ENCODE measurements around the gene GDPD5.

The GDPD5 gene

GRCh38 chr11:75429641-75429901 lies 96.2 kb downstream of the GDPD5 start:
- Histone ChIP-seq H3K9ac (no peak overlapping the region), H3K27ac (no peak overlapping the region)
- TF ChIP-seq CTCF (conservative IDR thresholded peaks at IDR 0.05; ENCODE audit: low read depth, low read length) = no peak

GRCh38 chr11:75428989-75429640 lies 96.6 kb downstream of the GDPD5 start:
- Histone ChIP-seq H3K4me2 (no peak overlapping the region), H3K27ac (no peak overlapping the region), H3K9ac (no peak overlapping the region), H3K36me3 (ENCODE audit: insufficient read depth) (no peaks in the 10 kb centered on the region), H3K27me3 (ENCODE audit: insufficient read depth, low read depth) (no peaks in the 10 kb centered on the region), H3K4me1 (ENCODE audit: low read depth, poor library complexity, severe bottlenecking) (no peaks in the 10 kb centered on the region), H2AFZ (ENCODE audit: low read depth) (no peak overlapping the region), H3K4me3 (IDR thresholded peaks at IDR 0.05; ENCODE audit: insufficient read depth, low read depth, low read length) (no peak overlapping the region), H4K20me1 (ENCODE audit: insufficient read depth) (no peaks in the 10 kb centered on the region), H3K79me2 (ENCODE audit: insufficient read depth, low read depth) (no peaks in the 10 kb centered on the region)
- no peak for TF ChIP-seq CTCF (conservative IDR thresholded peaks at IDR 0.05; ENCODE audit: low read depth, low read length)

More at GRCh38 chr11:75429641-75429901, 96.2 kb downstream of the GDPD5 start:
- no peak overlapping the region for H2AFZ ChIP-seq (ENCODE audit: low read depth)
- no peaks in the 10 kb centered on the region for H3K4me1 ChIP-seq (ENCODE audit: low read depth, poor library complexity, severe bottlenecking)
- H3K4me3 ChIP-seq (IDR thresholded peaks at IDR 0.05; ENCODE audit: insufficient read depth, low read depth, low read length) = no peak overlapping the region
- H3K27me3 ChIP-seq (ENCODE audit: insufficient read depth, low read depth) = no peaks in the 10 kb centered on the region
- H4K20me1 ChIP-seq (ENCODE audit: insufficient read depth) = no peaks in the 10 kb centered on the region
- no peaks in the 10 kb centered on the region for H3K79me2 ChIP-seq (ENCODE audit: insufficient read depth, low read depth)
- no peak overlapping the region for H3K4me2 ChIP-seq
- no peaks in the 10 kb centered on the region for H3K36me3 ChIP-seq (ENCODE audit: insufficient read depth)

GRCh38 chr11:75428281-75428724 lies 97.4 kb downstream of the GDPD5 start:
- Histone ChIP-seq H3K27me3 (ENCODE audit: insufficient read depth, low read depth) (no peaks in the 10 kb centered on the region), H4K20me1 (ENCODE audit: insufficient read depth) (no peaks in the 10 kb centered on the region), H3K4me2 (no peak overlapping the region), H3K36me3 (ENCODE audit: insufficient read depth) (no peaks in the 10 kb centered on the region), H3K9ac (no peak overlapping the region), H3K4me3 (IDR thresholded peaks at IDR 0.05; ENCODE audit: insufficient read depth, low read depth, low read length) (no peak overlapping the region), H3K4me1 (ENCODE audit: low read depth, poor library complexity, severe bottlenecking) (no peaks in the 10 kb centered on the region), H3K79me2 (ENCODE audit: insufficient read depth, low read depth) (no peaks in the 10 kb centered on the region), H2AFZ (ENCODE audit: low read depth) (no peak overlapping the region), H3K27ac (no peak overlapping the region)
- no peak for TF ChIP-seq CTCF (conservative IDR thresholded peaks at IDR 0.05; ENCODE audit: low read depth, low read length)

- H4K20me1 ChIP-seq (ENCODE audit: insufficient read depth) = no peaks in the 10 kb centered on the region
- H3K4me1 ChIP-seq (ENCODE audit: low read depth, poor library complexity, severe bottlenecking) = no peaks in the 10 kb centered on the region
- no peak overlapping the region for H2AFZ ChIP-seq (ENCODE audit: low read depth)
- H3K36me3 ChIP-seq (ENCODE audit: insufficient read depth) = no peaks in the 10 kb centered on the region
- no peak overlapping the region for H3K9ac ChIP-seq
- no peaks in the 10 kb centered on the region for H3K79me2 ChIP-seq (ENCODE audit: insufficient read depth, low read depth)
- H3K4me3 ChIP-seq (IDR thresholded peaks at IDR 0.05; ENCODE audit: insufficient read depth, low read depth, low read length) = no peak overlapping the region
- H3K27me3 ChIP-seq (ENCODE audit: insufficient read depth, low read depth) = no peaks in the 10 kb centered on the region
- H3K4me2 ChIP-seq = no peak overlapping the region
- H3K27ac ChIP-seq = no peak overlapping the region
- no peak for TF ChIP-seq CTCF (conservative IDR thresholded peaks at IDR 0.05; ENCODE audit: low read depth, low read length)
These were observed 98.6 kb downstream of the GDPD5 start for GRCh38 chr11:75427181-75427580.

Measured in KMS-11 (cell line).